IMR-90 (cell line): ENCODE measurements around the gene GATA5. TPM values are rescaled to one million over a fixed set of nuclear protein-coding genes. Genes with fewer than 3 reads are reported as not detected.

ENCODE experiments used
- ATAC-seq: fragments of 200-7000 bp; cut with Tn5 transposase; 2 replicates; pipeline ENCODE4 v1.9.1; 2020; ENCODE audit warnings: low read depth, mild to moderate bottlenecking, moderate library complexity
- BruUV-seq: library from RNA; stranded (reverse); fragments of 400-500 nt; replicated peaks from 2 replicates; lab custom pipeline; 2021; lab: Mats Ljungman, UMichigan
- CTCF ChIA-PET: fragments of 300-600 bp; formaldehyde crosslinking; extraction: SDS; loops from one replicate; lab custom pipeline; 2021; ENCODE audit warnings: antibody characterized with exemption; lab: Yijun Ruan, JAX
- POLR2A ChIA-PET: fragments of 300-600 bp; sonication (Branson Sonifier 250); formaldehyde crosslinking; loops from one replicate; lab custom pipeline; 2022; ENCODE audit warnings: antibody characterized with exemption; ENCODE audit not compliant: unreplicated experiment; lab: Charles Lee
- DNase-seq: peaks from one replicate; pipeline ENCODE4 v3.0.0; 2013
- H2AFZ ChIP-seq: replicated peaks from 2 replicates; pipeline ENCODE3; 2013; ENCODE audit warnings: low read length, mild to moderate bottlenecking; ENCODE audit not compliant: poor library complexity
- H2AK5ac ChIP-seq: 2 replicates; pipeline ENCODE4 v1.6.1; 2013; ENCODE audit warnings: low read depth, low read length, inconsistent platforms
- H2AK9ac ChIP-seq: replicated peaks from 2 replicates; pipeline ENCODE3; 2013; ENCODE audit warnings: mild to moderate bottlenecking, low read depth, low read length, moderate library complexity; ENCODE audit not compliant: poor library complexity
- H2BK120ac ChIP-seq: 2 replicates; pipeline ENCODE4 v1.6.1; 2013; ENCODE audit warnings: low read depth, low read length, inconsistent platforms
- H2BK15ac ChIP-seq: 3 replicates; pipeline ENCODE4 v1.6.1; 2013; ENCODE audit warnings: low read depth, low read length, inconsistent platforms
- H2BK20ac ChIP-seq: 2 replicates; pipeline ENCODE4 v1.6.1; 2013; ENCODE audit warnings: low read depth, mild to moderate bottlenecking, inconsistent platforms, low read length, moderate library complexity
- H2BK5ac ChIP-seq: 2 replicates; pipeline ENCODE4 v1.6.1; 2013; ENCODE audit warnings: mild to moderate bottlenecking, low read depth, low read length, inconsistent platforms; ENCODE audit not compliant: poor library complexity, severe bottlenecking
- H3K14ac ChIP-seq: replicated peaks from 2 replicates; pipeline ENCODE4 v1.6.1; 2013; ENCODE audit warnings: low read depth, low read length, inconsistent platforms
- H3K18ac ChIP-seq: 2 replicates; pipeline ENCODE4 v1.6.1; 2013; ENCODE audit warnings: low read depth, low read length, control low read depth
- H3K23ac ChIP-seq: 2 replicates; pipeline ENCODE4 v1.6.1; 2013; ENCODE audit warnings: low read depth, low read length, inconsistent platforms
- H3K27ac ChIP-seq: 2 replicates; pipeline ENCODE4 v1.5.1; 2013; ENCODE audit warnings: mild to moderate bottlenecking, control low read depth, low read length; ENCODE audit not compliant: insufficient read depth
- H3K27me3 ChIP-seq: 2 replicates; pipeline ENCODE4 v1.6.1; 2013; ENCODE audit warnings: low read length; ENCODE audit not compliant: control insufficient read depth, insufficient read depth
- H3K36me3 ChIP-seq: 2 replicates; pipeline ENCODE4 v1.6.1; 2013; ENCODE audit warnings: low read length, mixed read lengths; ENCODE audit not compliant: control insufficient read depth, insufficient read depth
- H3K4ac ChIP-seq: 2 replicates; pipeline ENCODE4 v1.6.1; 2013; ENCODE audit warnings: low read depth, low read length, inconsistent platforms
- H3K4me1 ChIP-seq: 2 replicates; pipeline ENCODE4 v1.6.1; 2013; ENCODE audit warnings: low read length, mixed read lengths; ENCODE audit not compliant: control insufficient read depth, insufficient read depth
- H3K4me2 ChIP-seq: 2 replicates; pipeline ENCODE4 v1.6.1; 2013; ENCODE audit warnings: low read depth, mild to moderate bottlenecking, control low read depth, low read length, moderate library complexity
- H3K4me3 ChIP-seq: 2 replicates; pipeline ENCODE4 v1.5.1; 2013; ENCODE audit warnings: low read depth, mild to moderate bottlenecking, control low read depth, low read length, moderate library complexity; ENCODE audit not compliant: insufficient read depth
- H3K56ac ChIP-seq: 2 replicates; pipeline ENCODE4 v1.6.1; 2013; ENCODE audit warnings: low read length, inconsistent platforms; ENCODE audit not compliant: insufficient read depth; ENCODE audit errors: extremely low read depth
- H3K79me1 ChIP-seq, 2 experiments: 2 replicates each; pipeline ENCODE4 v1.6.1; 2013; ENCODE audit warnings: low read length in 2 of 2, inconsistent platforms in 1 of 2, low read depth in 1 of 2
- H3K9ac ChIP-seq: 2 replicates; pipeline ENCODE4 v1.6.1; 2013; ENCODE audit warnings: low read depth, low read length, control low read depth
- H3K9me1 ChIP-seq: 2 replicates; pipeline ENCODE4 v1.6.1; 2013; ENCODE audit warnings: low read length, inconsistent platforms; ENCODE audit not compliant: insufficient read depth
- H3K9me3 ChIP-seq: 2 replicates; pipeline ENCODE4 v1.6.1; 2013; ENCODE audit warnings: low read length; ENCODE audit not compliant: control insufficient read depth, insufficient read depth
- H4K20me1 ChIP-seq: 2 replicates; pipeline ENCODE4 v1.6.1; 2013; ENCODE audit warnings: low read length, inconsistent platforms; ENCODE audit not compliant: insufficient read depth
- H4K5ac ChIP-seq: 2 replicates; pipeline ENCODE4 v1.6.1; 2013; ENCODE audit warnings: mild to moderate bottlenecking, low read depth, low read length, control low read depth
- H4K8ac ChIP-seq, 2 experiments: 2 replicates each; pipeline ENCODE4 v1.6.1; 2013; ENCODE audit warnings: low read depth in 2 of 2, low read length in 2 of 2, control low read depth in 1 of 2, inconsistent platforms in 1 of 2
- H4K91ac ChIP-seq: 2 replicates; pipeline ENCODE4 v1.6.1; 2013; ENCODE audit warnings: low read depth, low read length, inconsistent platforms; ENCODE audit not compliant: insufficient read depth
- BHLHE40 ChIP-seq: fragments of 150-350 bp; IDR thresholded peaks from 2 replicates; pipeline ENCODE4 v1.6.1; 2016; ENCODE audit warnings: mild to moderate bottlenecking, low read depth, low read length
- CEBPB ChIP-seq: IDR thresholded peaks from 2 replicates; pipeline ENCODE4 v1.6.1; 2012; ENCODE audit warnings: low read depth, low read length, improper control_type of control experiment
- CHD1 ChIP-seq: IDR thresholded peaks from 2 replicates; pipeline ENCODE4 v1.6.1; 2012; ENCODE audit warnings: low read depth, low read length, improper control_type of control experiment
- CTCF ChIP-seq: conservative IDR thresholded peaks from 2 replicates; pipeline ENCODE4 v1.5.1; 2012; ENCODE audit warnings: mild to moderate bottlenecking, low read depth, low read length, improper control_type of control experiment
- FOS ChIP-seq: fragments of 150-350 bp; IDR thresholded peaks from 2 replicates; pipeline ENCODE4 v1.6.1; 2016; ENCODE audit warnings: low read depth, low read length
- MAFK ChIP-seq: IDR thresholded peaks from 2 replicates; pipeline ENCODE4 v1.6.1; 2012; ENCODE audit warnings: low read depth, low read length, improper control_type of control experiment
- MAZ ChIP-seq: IDR thresholded peaks from 2 replicates; pipeline ENCODE4 v1.6.1; 2012; ENCODE audit warnings: low read depth, mild to moderate bottlenecking, low read length, improper control_type of control experiment, moderate library complexity, borderline replicate concordance
- MXI1 ChIP-seq: IDR thresholded peaks from 2 replicates; pipeline ENCODE4 v1.6.1; 2012; ENCODE audit warnings: low read depth, mild to moderate bottlenecking, low read length, moderate library complexity, borderline replicate concordance
- NFE2L2 ChIP-seq: fragments of 150-350 bp; IDR thresholded peaks from 2 replicates; pipeline ENCODE4 v1.6.1; 2016; ENCODE audit warnings: low read depth, mild to moderate bottlenecking, low read length
- POLR2A ChIP-seq: IDR thresholded peaks from 2 replicates; pipeline ENCODE4 v1.6.1; 2012; ENCODE audit warnings: mild to moderate bottlenecking, low read depth, low read length
- RAD21 ChIP-seq: IDR thresholded peaks from 2 replicates; pipeline ENCODE4 v1.6.1; 2012; ENCODE audit warnings: low read length, improper control_type of control experiment
- RCOR1 ChIP-seq: IDR thresholded peaks from 2 replicates; pipeline ENCODE4 v1.6.1; 2012; ENCODE audit warnings: mild to moderate bottlenecking, low read length, improper control_type of control experiment; ENCODE audit not compliant: insufficient replicate concordance
- RFX5 ChIP-seq: IDR thresholded peaks from 2 replicates; pipeline ENCODE4 v1.8.0; 2012; ENCODE audit warnings: low read depth, mild to moderate bottlenecking, low read length, moderate library complexity
- SMC3 ChIP-seq: fragments of 150-350 bp; IDR thresholded peaks from 2 replicates; pipeline ENCODE4 v1.6.1; 2016; ENCODE audit warnings: low read depth, mild to moderate bottlenecking, antibody characterized with exemption, low read length, moderate library complexity
- USF2 ChIP-seq: fragments of 150-350 bp; IDR thresholded peaks from 2 replicates; pipeline ENCODE4 v1.6.1; 2017; ENCODE audit warnings: mild to moderate bottlenecking, antibody characterized with exemption, low read length, low read depth
- WGBS, 2 experiments: methylation state at CpG; one replicate each; pipeline versions ENCODE4 v1.1.5 to v1.1.7; 2013; ENCODE audit warnings: missing lambda C conversion rate in 2 of 2; ENCODE audit not compliant: insufficient read length in 1 of 2; ENCODE audit errors: extremely low coverage in 2 of 2; 5-methylcytosine and 5-hydroxymethylcytosine counted together
- dilution Hi-C: fragments of 300-500 bp; cut with HindIII; formaldehyde crosslinking; loops from one replicate; pipeline ENCODE4 v1.14.3; 2018; ENCODE audit warnings: low sequenced_read_pairs; ENCODE audit not compliant: unreplicated experiment
- in situ Hi-C: fragments of 300-500 bp; cut with MboI; formaldehyde crosslinking; loops from 3 replicates; pipeline ENCODE4 v1.14.3; 2019; ENCODE audit warnings: low sequenced_read_pairs, inconsistent platforms, mixed read lengths
- intact Hi-C: fragments of 100-400 bp; cut with micrococcal nuclease; formaldehyde crosslinking; loops from 2 replicates; pipeline ENCODE4 v1.10.0; 2022
- polyA plus RNA-seq, 3 experiments: library from polyadenylated mRNA; depleted of rRNA; stranded (reverse); fragments of >200 nt; gene quantifications; 2 replicates each; pipeline ENCODE4 v1.2.3, GENCODE V29; 2012; ENCODE audit warnings: low replicate concordance in 1 of 3
- total RNA-seq: library from RNA; depleted of rRNA; stranded (reverse); fragments of >200 nt; gene quantifications from 2 replicates; pipeline ENCODE4 v1.2.3, GENCODE V29; 2012
- TF ChIP-seq, protein P1 (sequence below): fragments of 150-350 bp; IDR thresholded peaks from 2 replicates; pipeline ENCODE4 v1.6.1; 2016; ENCODE audit warnings: low read depth, mild to moderate bottlenecking, low read length, moderate library complexity, borderline replicate concordance

GATA5 gene
- total and polyA plus RNA-seq, 2 of the 4 experiments (the other 2 are of a cell fraction), result not detected

DNA sequence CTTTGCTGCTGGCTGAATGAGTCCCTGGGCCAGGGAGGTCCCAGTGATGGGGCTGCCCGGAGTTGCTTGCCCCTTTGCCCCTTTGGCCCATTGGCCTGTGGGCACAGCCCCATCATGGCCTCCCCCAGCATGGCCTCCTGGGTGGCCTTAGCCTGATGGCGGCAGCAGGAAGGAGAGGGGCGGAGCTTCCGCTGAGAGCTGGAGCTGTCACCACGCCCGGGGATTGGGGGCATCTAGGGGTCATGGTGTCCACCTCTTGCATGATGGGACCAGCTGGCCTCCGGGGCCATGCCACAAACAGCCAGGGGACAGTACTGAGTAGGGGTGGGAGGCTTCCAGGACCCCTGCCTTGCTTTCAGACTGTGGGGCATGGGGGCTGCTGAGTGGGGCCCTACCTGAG is 31.5 kb upstream of the GATA5 start:
- in situ Hi-C loops, result loop anchor here (10.0 kb wide), 1 partner anchor 107 kb away; no protein-coding TSS in a partner anchor
- no peak for ATAC-seq
- H3K4me1 ChIP-seq, result no peaks in the 10 kb centered on the region

More for the DNA sequence above, 31.5 kb upstream of the GATA5 start:
- Histone ChIP-seq H2BK5ac (no peak overlapping the region), H2BK120ac (no peak overlapping the region), H3K9ac (no peak overlapping the region), H4K20me1 (no peaks in the 10 kb centered on the region), H4K8ac (no peak overlapping the region), H3K9me1 (no peaks in the 10 kb centered on the region), H3K27me3 (peaks cover 14% of the 10 kb centered on the region; the same call in 1 of the 2 replicates), H3K79me1 (no peaks in the 10 kb centered on the region), H2AK9ac (no peak overlapping the region), H3K14ac (no peak overlapping the region), H2AFZ (no peak overlapping the region), H2BK20ac (no peak overlapping the region), H4K91ac (no peak overlapping the region), H3K27ac (no peak overlapping the region), H3K4me2 (no peak overlapping the region), H3K4ac (no peak overlapping the region), H3K9me3 (no peaks in the 10 kb centered on the region), H3K23ac (no peak overlapping the region), H2AK5ac (no peak overlapping the region), H2BK15ac (no peak overlapping the region), H3K36me3 (no peaks in the 10 kb centered on the region), H3K18ac (no peak overlapping the region), H3K56ac (no peak overlapping the region), H4K5ac (no peak overlapping the region), H3K4me3 (no peak overlapping the region)
- dilution Hi-C loops (no loop called here), intact Hi-C loops (no loop called here)
- BruUV-seq, result no TSS peak
- ChIA-PET CTCF (no interaction called here), POLR2A (no interaction called here)
- no peak for DNase-seq
- TF ChIP-seq CEBPB (no peak), NFE2L2 (no peak), CTCF (no peak), BHLHE40 (no peak), SMC3 (no peak), RFX5 (no peak), POLR2A (no peak), USF2 (no peak), MXI1 (no peak), RCOR1 (no peak), FOS (no peak), MAZ (no peak), CHD1 (no peak), MAFK (no peak), RAD21 (no peak)
- TF ChIP-seq, protein P1, sequence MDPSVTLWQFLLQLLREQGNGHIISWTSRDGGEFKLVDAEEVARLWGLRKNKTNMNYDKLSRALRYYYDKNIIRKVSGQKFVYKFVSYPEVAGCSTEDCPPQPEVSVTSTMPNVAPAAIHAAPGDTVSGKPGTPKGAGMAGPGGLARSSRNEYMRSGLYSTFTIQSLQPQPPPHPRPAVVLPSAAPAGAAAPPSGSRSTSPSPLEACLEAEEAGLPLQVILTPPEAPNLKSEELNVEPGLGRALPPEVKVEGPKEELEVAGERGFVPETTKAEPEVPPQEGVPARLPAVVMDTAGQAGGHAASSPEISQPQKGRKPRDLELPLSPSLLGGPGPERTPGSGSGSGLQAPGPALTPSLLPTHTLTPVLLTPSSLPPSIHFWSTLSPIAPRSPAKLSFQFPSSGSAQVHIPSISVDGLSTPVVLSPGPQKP, result no peak
- 8% methylated on average over 2 of the region's 7 CpGs; no CpG with 5 or more reads in 1 of the 2 experiments for WGBS, 2 experiments
